OCI-LY7 (cell line): Measurements from ENCODE around the gene PIGA. TPM values are rescaled to one million over a fixed set of nuclear protein-coding genes. Genes with fewer than 3 reads are reported as not detected.
"Not testable (repeated sequence)": the region's sequence is repeated elsewhere in the genome, so short reads cannot be mapped to it uniquely, and the experiment has no call there.

ENCODE experiments used
- BruUV-seq: library from RNA; stranded (reverse); fragments of 400-500 nt; replicated peaks from 2 replicates; lab custom pipeline; 2021; lab: Mats Ljungman, UMichigan
- CTCF ChIA-PET: fragments of 300-600 bp; sonication (Branson Sonifier 250); formaldehyde crosslinking; loops from one replicate; lab custom pipeline; 2022; ENCODE audit warnings: antibody characterized with exemption; ENCODE audit not compliant: unreplicated experiment; lab: Charles Lee
- POLR2A ChIA-PET: fragments of 300-600 bp; sonication (Branson Sonifier 250); formaldehyde crosslinking; loops from one replicate; lab custom pipeline; 2022; ENCODE audit warnings: antibody characterized with exemption; lab: Charles Lee
- DNase-seq: peaks from one replicate; pipeline ENCODE4 v3.0.0-alpha.2; 2015; ENCODE audit warnings: low spot score
- H2AFZ ChIP-seq: fragments of 200-600 bp; sonication (generic), shearing (Covaris generic); 2 replicates; pipeline ENCODE4 v1.6.1; 2014; ENCODE audit warnings: mild to moderate bottlenecking, antibody characterized with exemption, low read length, moderate library complexity
- H3K27ac ChIP-seq: fragments of 200-600 bp; sonication (generic); 2 replicates; pipeline ENCODE4 v1.5.1; 2014; ENCODE audit warnings: mixed run types, low read depth, mild to moderate bottlenecking, moderate library complexity, low read length, inconsistent platforms; ENCODE audit not compliant: poor library complexity, severe bottlenecking
- H3K36me3 ChIP-seq: fragments of 200-600 bp; sonication (generic); 2 replicates; pipeline ENCODE4 v1.6.1; 2014; ENCODE audit warnings: mild to moderate bottlenecking, antibody characterized with exemption, low read length, moderate library complexity, mixed read lengths; ENCODE audit not compliant: insufficient read depth
- H3K4me1 ChIP-seq: fragments of 200-600 bp; sonication (generic); 2 replicates; pipeline ENCODE4 v1.5.1; 2014; ENCODE audit warnings: mild to moderate bottlenecking, low read length; ENCODE audit not compliant: insufficient read depth, poor library complexity, severe bottlenecking
- H3K4me2 ChIP-seq: fragments of 200-600 bp; sonication (generic); 2 replicates; pipeline ENCODE4 v1.6.1; 2014; ENCODE audit warnings: mild to moderate bottlenecking, low read length
- H3K4me3 ChIP-seq: fragments of 200-600 bp; sonication (generic); 2 replicates; pipeline ENCODE4 v1.5.1; 2014; ENCODE audit warnings: mild to moderate bottlenecking, low read depth, low read length; ENCODE audit not compliant: poor library complexity, severe bottlenecking
- H3K79me2 ChIP-seq: fragments of 200-600 bp; sonication (generic); 2 replicates; pipeline ENCODE4 v1.6.1; 2016; ENCODE audit warnings: low read depth, mild to moderate bottlenecking, low read length, moderate library complexity, mixed read lengths; ENCODE audit not compliant: insufficient read depth
- H3K9me2 ChIP-seq: fragments of 200-600 bp; sonication (generic); 2 replicates; pipeline ENCODE4 v1.6.1; 2016; ENCODE audit warnings: mild to moderate bottlenecking, low read length, mixed read lengths; ENCODE audit not compliant: insufficient read depth
- H3K9me3 ChIP-seq: fragments of 200-600 bp; sonication (generic); 2 replicates; pipeline ENCODE4 v1.6.1; 2014; ENCODE audit warnings: mild to moderate bottlenecking, mixed run types, low read length, mixed read lengths
- H4K20me1 ChIP-seq: fragments of 200-600 bp; sonication (generic); 2 replicates; pipeline ENCODE4 v1.6.1; 2014; ENCODE audit warnings: mild to moderate bottlenecking, antibody characterized with exemption, low read length, moderate library complexity, mixed read lengths; ENCODE audit not compliant: insufficient read depth
- EZH2phosphoT487 ChIP-seq: fragments of 200-600 bp; sonication (generic); IDR thresholded peaks from 2 replicates; pipeline ENCODE4 v1.6.1; 2018; ENCODE audit warnings: low read depth, borderline replicate concordance, mild to moderate bottlenecking, mixed run types, antibody characterized with exemption, low read length, moderate library complexity, mixed read lengths
- intact Hi-C: fragments of 100-400 bp; cut with micrococcal nuclease; formaldehyde crosslinking; loops from one replicate; pipeline ENCODE4 v1.10.0; 2022; ENCODE audit not compliant: unreplicated experiment
- total RNA-seq, 2 experiments: library from RNA; depleted of rRNA in 1 of 2; stranded (reverse); fragments of >200 nt in 1 of 2; shearing (Covaris generic) in 1 of 2; gene quantifications; 2 replicates each; pipeline ENCODE4 v1.2.3, GENCODE V29; 2014 to 2022
- TF ChIP-seq, protein P1 (sequence below): fragments of 200-600 bp; sonication (generic); conservative IDR thresholded peaks from 2 replicates; pipeline ENCODE4 v1.5.1; 2014; ENCODE audit warnings: mild to moderate bottlenecking, antibody characterized with exemption, low read length, moderate library complexity, mixed read lengths

PIGA gene
- total RNA-seq, 2 experiments from 2014 or later, result 13.1 to 33.0 TPM

DNA sequence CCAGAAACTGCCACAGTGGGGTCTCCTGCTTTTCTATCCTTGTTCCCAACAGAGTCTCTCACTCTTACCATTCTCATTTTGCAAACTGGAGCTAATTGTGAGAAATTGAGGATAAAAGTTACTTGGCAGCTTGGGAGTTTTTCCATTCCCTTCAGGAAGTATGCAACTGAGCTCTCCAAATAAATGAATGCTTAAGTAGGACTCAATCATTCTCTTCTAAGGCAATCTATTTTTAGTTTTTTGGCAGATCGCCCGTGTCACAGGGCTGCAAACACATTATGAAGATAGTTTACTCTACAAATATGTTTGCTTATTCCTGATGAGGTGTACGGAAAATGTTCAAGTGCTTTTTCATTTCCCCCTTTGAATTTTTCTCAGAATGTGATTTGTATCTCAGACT, 25.2 kb downstream of the PIGA start:
- no peaks in the 10 kb centered on the region for H3K9me2 ChIP-seq
- no peak for DNase-seq
- intact Hi-C loops, result no loop called here
- POLR2A ChIA-PET, result interaction anchor here (0.6 to 0.7 kb wide), 2 partner anchors 545 to 654 kb away, joined by 3 read pairs; partner anchors contain the start of gene AP1S2
- H3K4me3 ChIP-seq, result no peak overlapping the region
- TF ChIP-seq EZH2phosphoT487, result no peak
- TF ChIP-seq, protein P1, sequence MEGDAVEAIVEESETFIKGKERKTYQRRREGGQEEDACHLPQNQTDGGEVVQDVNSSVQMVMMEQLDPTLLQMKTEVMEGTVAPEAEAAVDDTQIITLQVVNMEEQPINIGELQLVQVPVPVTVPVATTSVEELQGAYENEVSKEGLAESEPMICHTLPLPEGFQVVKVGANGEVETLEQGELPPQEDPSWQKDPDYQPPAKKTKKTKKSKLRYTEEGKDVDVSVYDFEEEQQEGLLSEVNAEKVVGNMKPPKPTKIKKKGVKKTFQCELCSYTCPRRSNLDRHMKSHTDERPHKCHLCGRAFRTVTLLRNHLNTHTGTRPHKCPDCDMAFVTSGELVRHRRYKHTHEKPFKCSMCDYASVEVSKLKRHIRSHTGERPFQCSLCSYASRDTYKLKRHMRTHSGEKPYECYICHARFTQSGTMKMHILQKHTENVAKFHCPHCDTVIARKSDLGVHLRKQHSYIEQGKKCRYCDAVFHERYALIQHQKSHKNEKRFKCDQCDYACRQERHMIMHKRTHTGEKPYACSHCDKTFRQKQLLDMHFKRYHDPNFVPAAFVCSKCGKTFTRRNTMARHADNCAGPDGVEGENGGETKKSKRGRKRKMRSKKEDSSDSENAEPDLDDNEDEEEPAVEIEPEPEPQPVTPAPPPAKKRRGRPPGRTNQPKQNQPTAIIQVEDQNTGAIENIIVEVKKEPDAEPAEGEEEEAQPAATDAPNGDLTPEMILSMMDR, result no peak
- H3K27ac ChIP-seq, result no peak overlapping the region
- H3K4me2 ChIP-seq, result no peak overlapping the region
- H2AFZ ChIP-seq, result no peak overlapping the region
- no peaks in the 10 kb centered on the region for H3K4me1 ChIP-seq
- no peaks in the 10 kb centered on the region for H3K9me3 ChIP-seq
- no TSS peak for BruUV-seq
- CTCF ChIA-PET, result no interaction called here
- no peaks in the 10 kb centered on the region for H3K36me3 ChIP-seq
- H4K20me1 ChIP-seq, result no peaks in the 10 kb centered on the region
- H3K79me2 ChIP-seq, result no peaks in the 10 kb centered on the region

DNA sequence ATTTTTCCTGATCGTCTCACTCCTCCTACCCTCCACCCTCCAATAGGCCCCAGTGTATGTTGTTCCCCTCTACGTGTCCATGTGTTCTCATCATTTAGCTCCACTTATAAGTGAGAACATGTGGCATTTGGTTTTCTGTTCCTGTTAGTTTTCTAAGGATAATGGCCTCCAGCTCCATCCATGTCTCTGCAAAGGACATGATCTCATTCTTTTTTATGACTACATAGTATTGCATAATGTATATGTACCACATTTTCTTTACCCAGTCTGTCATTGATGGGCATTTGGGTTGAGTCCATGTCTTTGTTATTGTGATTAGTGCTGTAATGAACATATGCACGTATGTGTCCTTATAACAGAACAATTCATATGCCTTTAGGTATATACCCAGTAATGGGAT, 29.4 kb downstream of the PIGA start:
- CTCF ChIA-PET, result not testable (repeated sequence)

DNA sequence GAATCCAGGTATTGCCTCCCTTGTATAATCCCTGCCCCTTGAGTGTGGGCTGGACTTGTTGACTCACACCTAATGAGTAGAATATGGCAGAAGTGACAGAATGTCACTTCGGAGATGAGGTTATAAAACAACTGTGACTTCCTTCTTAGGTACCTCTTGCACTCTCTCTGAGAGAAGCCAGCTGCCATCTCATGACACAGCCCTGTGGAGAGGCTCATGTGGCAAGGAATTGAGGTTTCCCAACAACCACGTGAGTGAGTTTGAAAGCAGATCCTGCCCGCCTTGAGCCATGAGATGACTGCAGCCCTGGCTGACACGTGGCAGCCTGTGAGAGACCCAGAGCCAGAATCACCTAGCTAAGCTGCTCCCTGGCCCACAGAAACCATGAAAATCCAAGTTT, 33.4 kb downstream of the PIGA start:
- ChIA-PET POLR2A (interaction anchor here (0.5 kb wide), 1 partner anchor 14 kb away, joined by 3 read pairs; no protein-coding TSS in a partner anchor), CTCF (no interaction called here)
- no TSS peak for BruUV-seq
- Histone ChIP-seq H4K20me1 (no peaks in the 10 kb centered on the region), H3K36me3 (no peaks in the 10 kb centered on the region), H3K4me3 (no peak overlapping the region), H3K9me3 (no peaks in the 10 kb centered on the region), H3K4me2 (no peak overlapping the region), H3K4me1 (no peaks in the 10 kb centered on the region), H3K79me2 (no peaks in the 10 kb centered on the region), H2AFZ (no peak overlapping the region), H3K27ac (no peak overlapping the region), H3K9me2 (no peaks in the 10 kb centered on the region)
- DNase-seq, result no peak
- intact Hi-C loops, result loop anchor here (2.0 kb wide), 1 partner anchor 167 kb away; no protein-coding TSS in a partner anchor
- TF ChIP-seq, protein P1, result no peak
- TF ChIP-seq EZH2phosphoT487, result no peak

More for the DNA sequence above, 29.4 kb downstream of the PIGA start:
- H3K9me3 ChIP-seq, POLR2A ChIA-PET, BruUV-seq, H3K79me2 ChIP-seq, H2AFZ ChIP-seq, H3K4me3 ChIP-seq, DNase-seq, H3K36me3 ChIP-seq, H3K4me2 ChIP-seq, intact Hi-C loops, H4K20me1 ChIP-seq, H3K27ac ChIP-seq, H3K4me1 ChIP-seq, H3K9me2 ChIP-seq: not testable (repeated sequence)
